A673 (cell line): ENCODE results near the gene MEF2C. TPM values are rescaled to one million over a fixed set of nuclear protein-coding genes. Genes with fewer than 3 reads are reported as not detected.

Source experiments
- BruUV-seq: library from RNA; stranded (reverse); fragments of 400-500 nt; replicated peaks from 2 replicates; lab custom pipeline; 2021; lab: Mats Ljungman, UMichigan
- CTCF ChIA-PET: fragments of 300-600 bp; sonication (Branson Sonifier 250); formaldehyde crosslinking; loops from one replicate; lab custom pipeline; 2022; ENCODE audit warnings: antibody characterized with exemption; lab: Charles Lee
- POLR2A ChIA-PET: fragments of 300-600 bp; sonication (Branson Sonifier 250); formaldehyde crosslinking; loops from one replicate; lab custom pipeline; 2022; ENCODE audit warnings: antibody characterized with exemption; ENCODE audit not compliant: low non-redundant PET; lab: Charles Lee
- DNase-seq: peaks from one replicate; pipeline ENCODE4 v3.0.0-alpha.2; 2015; ENCODE audit warnings: low spot score
- H3K27ac ChIP-seq: fragments of 200-600 bp; sonication (generic); 2 replicates; pipeline ENCODE4 v1.5.1; 2016; ENCODE audit warnings: mixed run types, low read depth, mild to moderate bottlenecking, mixed read lengths, antibody characterized with exemption, low read length; ENCODE audit not compliant: poor library complexity, severe bottlenecking
- H3K27me3 ChIP-seq: fragments of 200-600 bp; sonication (generic); replicated peaks from 2 replicates; pipeline ENCODE4 v1.6.1; 2017; ENCODE audit warnings: mixed run types, low read depth, mild to moderate bottlenecking, mixed read lengths, antibody characterized with exemption, low read length; ENCODE audit not compliant: insufficient read depth, poor library complexity
- H3K36me3 ChIP-seq: fragments of 200-600 bp; sonication (generic); 2 replicates; pipeline ENCODE4 v1.6.1; 2016; ENCODE audit warnings: mixed run types, mild to moderate bottlenecking, mixed read lengths, antibody characterized with exemption, low read length; ENCODE audit not compliant: insufficient read depth, poor library complexity, severe bottlenecking
- H3K4me1 ChIP-seq: fragments of 200-600 bp; sonication (generic); 2 replicates; pipeline ENCODE4 v1.6.1; 2017; ENCODE audit warnings: mixed run types, mild to moderate bottlenecking, mixed read lengths, antibody characterized with exemption, low read length; ENCODE audit not compliant: insufficient read depth, poor library complexity, severe bottlenecking
- H3K4me3 ChIP-seq: fragments of 200-600 bp; sonication (generic); 2 replicates; pipeline ENCODE4 v1.5.1; 2016; ENCODE audit warnings: low read depth, mixed run types, mild to moderate bottlenecking, mixed read lengths, low read length; ENCODE audit not compliant: poor library complexity, severe bottlenecking
- H3K9me3 ChIP-seq: fragments of 200-600 bp; sonication (generic); 2 replicates; pipeline ENCODE4 v1.6.1; 2016; ENCODE audit warnings: mixed run types, low read depth, mild to moderate bottlenecking, mixed read lengths, antibody characterized with exemption, low read length; ENCODE audit not compliant: poor library complexity, severe bottlenecking
- EZH2 ChIP-seq: fragments of 200-600 bp; sonication (generic); IDR thresholded peaks from 2 replicates; pipeline ENCODE4 v1.6.1; 2017; ENCODE audit warnings: borderline replicate concordance, low read depth, mild to moderate bottlenecking, mixed read lengths, antibody characterized with exemption, low read length; ENCODE audit not compliant: poor library complexity, severe bottlenecking
- intact Hi-C: fragments of 100-400 bp; cut with micrococcal nuclease; formaldehyde crosslinking; loops from one replicate; pipeline ENCODE4 v1.10.0; 2022; ENCODE audit not compliant: unreplicated experiment
- total RNA-seq: library from RNA; stranded (reverse); gene quantifications from 2 replicates; pipeline ENCODE4 v1.2.3, GENCODE V29; 2021
- TF ChIP-seq, protein P1 (sequence below): fragments of 300-800, 200-600 bp; sonication (generic); conservative IDR thresholded peaks from 2 replicates; pipeline ENCODE4 v1.5.1; 2017; ENCODE audit warnings: low read depth, mild to moderate bottlenecking, antibody characterized with exemption, low read length, moderate library complexity, mixed read lengths

Gene MEF2C
- total RNA-seq, 1 experiment from 2014 or later: 2.0 TPM

GRCh38 chr5:88882276-88883038 lies 527 bp downstream of the MEF2C start:
- TSS peak; percentile 73 for BruUV-seq
- H3K36me3 ChIP-seq: no peaks in the 10 kb centered on the region
- DNase-seq: peak; percentile 3
- H3K4me3 ChIP-seq: peak overlapping the region; percentile 61
- CTCF ChIA-PET: no interaction called here
- peak overlapping the region; percentile 55 for H3K27ac ChIP-seq
- TF ChIP-seq, protein P1, sequence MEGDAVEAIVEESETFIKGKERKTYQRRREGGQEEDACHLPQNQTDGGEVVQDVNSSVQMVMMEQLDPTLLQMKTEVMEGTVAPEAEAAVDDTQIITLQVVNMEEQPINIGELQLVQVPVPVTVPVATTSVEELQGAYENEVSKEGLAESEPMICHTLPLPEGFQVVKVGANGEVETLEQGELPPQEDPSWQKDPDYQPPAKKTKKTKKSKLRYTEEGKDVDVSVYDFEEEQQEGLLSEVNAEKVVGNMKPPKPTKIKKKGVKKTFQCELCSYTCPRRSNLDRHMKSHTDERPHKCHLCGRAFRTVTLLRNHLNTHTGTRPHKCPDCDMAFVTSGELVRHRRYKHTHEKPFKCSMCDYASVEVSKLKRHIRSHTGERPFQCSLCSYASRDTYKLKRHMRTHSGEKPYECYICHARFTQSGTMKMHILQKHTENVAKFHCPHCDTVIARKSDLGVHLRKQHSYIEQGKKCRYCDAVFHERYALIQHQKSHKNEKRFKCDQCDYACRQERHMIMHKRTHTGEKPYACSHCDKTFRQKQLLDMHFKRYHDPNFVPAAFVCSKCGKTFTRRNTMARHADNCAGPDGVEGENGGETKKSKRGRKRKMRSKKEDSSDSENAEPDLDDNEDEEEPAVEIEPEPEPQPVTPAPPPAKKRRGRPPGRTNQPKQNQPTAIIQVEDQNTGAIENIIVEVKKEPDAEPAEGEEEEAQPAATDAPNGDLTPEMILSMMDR: no peak
- no peak for TF ChIP-seq EZH2
- POLR2A ChIA-PET: interaction anchor here (0.6 kb wide), 1 partner anchor 228 kb away, joined by 5 read pairs; no protein-coding TSS in a partner anchor
- intact Hi-C loops: loop anchor here (2.0 to 10.0 kb wide), 4 partner anchors 95 to 1382 kb away; no protein-coding TSS in a partner anchor
- peaks cover 12% of the 10 kb centered on the region for H3K4me1 ChIP-seq
- H3K9me3 ChIP-seq: no peaks in the 10 kb centered on the region
- peaks cover 10% of the 10 kb centered on the region for H3K27me3 ChIP-seq

DNA sequence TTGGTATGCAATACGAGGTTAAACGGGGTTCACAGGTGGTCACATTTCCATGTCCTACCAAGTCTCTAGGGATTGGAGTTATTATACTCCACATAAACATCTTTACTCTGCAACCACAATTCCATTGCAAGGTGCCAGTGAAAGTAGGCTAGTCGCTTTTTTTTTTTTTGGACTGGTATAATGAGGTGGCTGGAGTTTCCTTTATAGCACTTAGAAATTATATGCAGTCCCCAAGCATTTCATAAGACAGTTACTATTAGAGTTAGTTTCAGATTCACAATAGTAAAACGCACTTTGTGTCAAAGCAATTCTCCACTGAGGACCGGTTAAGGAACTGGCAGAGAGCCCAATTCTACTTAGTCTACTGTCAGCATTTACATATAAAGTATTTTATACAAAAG lies 1.4 kb downstream of the MEF2C start:
- CTCF ChIA-PET: interaction anchor here (0.7 kb wide), 1 partner anchor 733 kb away, joined by 5 read pairs; no protein-coding TSS in a partner anchor
- Histone ChIP-seq H3K4me3 (peak overlapping the region; percentile 61), H3K27me3 (peaks cover 10% of the 10 kb centered on the region), H3K27ac (no peak overlapping the region), H3K36me3 (no peaks in the 10 kb centered on the region), H3K9me3 (no peaks in the 10 kb centered on the region), H3K4me1 (peaks cover 12% of the 10 kb centered on the region)
- BruUV-seq: no TSS peak
- POLR2A ChIA-PET: no interaction called here
- TF ChIP-seq, protein P1: no peak
- TF ChIP-seq EZH2: no peak
- peak; percentile 25 for DNase-seq
- intact Hi-C loops: loop anchor here (5.0 to 10.0 kb wide), 2 partner anchors 96 to 1383 kb away; no protein-coding TSS in a partner anchor

- ChIA-PET POLR2A (no interaction called here), CTCF (no interaction called here)
- BruUV-seq: no TSS peak
- intact Hi-C loops: loop anchor here (5.0 to 10.0 kb wide), 2 partner anchors 97 to 1385 kb away; no protein-coding TSS in a partner anchor
- no peak overlapping the region for H3K4me3 ChIP-seq
- peaks cover 10% of the 10 kb centered on the region for H3K27me3 ChIP-seq
- no peaks in the 10 kb centered on the region for H3K36me3 ChIP-seq
- TF ChIP-seq EZH2: no peak
- TF ChIP-seq, protein P1: no peak
- H3K27ac ChIP-seq: no peak overlapping the region
- DNase-seq: no peak
- peaks cover 12% of the 10 kb centered on the region for H3K4me1 ChIP-seq
- no peaks in the 10 kb centered on the region for H3K9me3 ChIP-seq
Measured at GRCh38 chr5:88880201-88880600, 2.8 kb downstream of the MEF2C start.
